Activated CD4-positive, alpha-beta memory T cell treated with anti-CD3 and anti-CD28 coated beads for 36 hours (primary cell): ENCODE results near the gene SS18. TPM values are rescaled to one million over a fixed set of nuclear protein-coding genes. Genes with fewer than 3 reads are reported as not detected.
"Not testable (repeated sequence)": the region's sequence is repeated elsewhere in the genome, so short reads cannot be mapped to it uniquely, and the experiment has no call there.

Experiments
- CTCF ChIA-PET: fragments of 350-600 bp; sonication (Branson Sonifier 250); formaldehyde crosslinking; loops from one replicate; lab custom pipeline; 2021; ENCODE audit warnings: antibody characterized with exemption, inconsistent platforms; lab: Charles Lee
- POLR2A ChIA-PET: fragments of 350-600 bp; sonication (Branson Sonifier 250); formaldehyde crosslinking; loops from one replicate; lab custom pipeline; 2021; ENCODE audit warnings: antibody characterized with exemption; lab: Charles Lee
- DNase-seq: peaks from one replicate; pipeline ENCODE4 v3.0.0-alpha.2; 2020
- H3K27ac Mint-ChIP-seq: one replicate; pipeline ENCODE4 v1.8.0; 2021; ENCODE audit warnings: mixed read lengths
- H3K27me3 Mint-ChIP-seq: one replicate; pipeline ENCODE4 v1.8.0; 2021; ENCODE audit warnings: mixed read lengths
- H3K36me3 Mint-ChIP-seq: one replicate; pipeline ENCODE4 v1.8.0; 2021; ENCODE audit warnings: mixed read lengths
- H3K4me1 Mint-ChIP-seq: one replicate; pipeline ENCODE4 v1.8.0; 2021; ENCODE audit warnings: low read depth, mixed read lengths
- H3K4me3 Mint-ChIP-seq: one replicate; pipeline ENCODE4 v1.8.0; 2021; ENCODE audit warnings: mild to moderate bottlenecking, mixed read lengths
- H3K9me3 Mint-ChIP-seq: one replicate; pipeline ENCODE4 v1.8.0; 2021; ENCODE audit warnings: mixed read lengths
- intact Hi-C: fragments of 100-400 bp; cut with micrococcal nuclease; formaldehyde crosslinking; loops from one replicate; pipeline ENCODE4 v1.15.1; 2023
- total RNA-seq, 2 experiments: library from RNA; stranded (reverse); gene quantifications; one replicate each; pipeline ENCODE4 v1.2.3, GENCODE V29; 2021

SS18 gene, protein sequence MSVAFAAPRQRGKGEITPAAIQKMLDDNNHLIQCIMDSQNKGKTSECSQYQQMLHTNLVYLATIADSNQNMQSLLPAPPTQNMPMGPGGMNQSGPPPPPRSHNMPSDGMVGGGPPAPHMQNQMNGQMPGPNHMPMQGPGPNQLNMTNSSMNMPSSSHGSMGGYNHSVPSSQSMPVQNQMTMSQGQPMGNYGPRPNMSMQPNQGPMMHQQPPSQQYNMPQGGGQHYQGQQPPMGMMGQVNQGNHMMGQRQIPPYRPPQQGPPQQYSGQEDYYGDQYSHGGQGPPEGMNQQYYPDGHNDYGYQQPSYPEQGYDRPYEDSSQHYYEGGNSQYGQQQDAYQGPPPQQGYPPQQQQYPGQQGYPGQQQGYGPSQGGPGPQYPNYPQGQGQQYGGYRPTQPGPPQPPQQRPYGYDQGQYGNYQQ
- total RNA-seq: 10 to 100 TPM; 49.1 to 51.5 TPM

DNA sequence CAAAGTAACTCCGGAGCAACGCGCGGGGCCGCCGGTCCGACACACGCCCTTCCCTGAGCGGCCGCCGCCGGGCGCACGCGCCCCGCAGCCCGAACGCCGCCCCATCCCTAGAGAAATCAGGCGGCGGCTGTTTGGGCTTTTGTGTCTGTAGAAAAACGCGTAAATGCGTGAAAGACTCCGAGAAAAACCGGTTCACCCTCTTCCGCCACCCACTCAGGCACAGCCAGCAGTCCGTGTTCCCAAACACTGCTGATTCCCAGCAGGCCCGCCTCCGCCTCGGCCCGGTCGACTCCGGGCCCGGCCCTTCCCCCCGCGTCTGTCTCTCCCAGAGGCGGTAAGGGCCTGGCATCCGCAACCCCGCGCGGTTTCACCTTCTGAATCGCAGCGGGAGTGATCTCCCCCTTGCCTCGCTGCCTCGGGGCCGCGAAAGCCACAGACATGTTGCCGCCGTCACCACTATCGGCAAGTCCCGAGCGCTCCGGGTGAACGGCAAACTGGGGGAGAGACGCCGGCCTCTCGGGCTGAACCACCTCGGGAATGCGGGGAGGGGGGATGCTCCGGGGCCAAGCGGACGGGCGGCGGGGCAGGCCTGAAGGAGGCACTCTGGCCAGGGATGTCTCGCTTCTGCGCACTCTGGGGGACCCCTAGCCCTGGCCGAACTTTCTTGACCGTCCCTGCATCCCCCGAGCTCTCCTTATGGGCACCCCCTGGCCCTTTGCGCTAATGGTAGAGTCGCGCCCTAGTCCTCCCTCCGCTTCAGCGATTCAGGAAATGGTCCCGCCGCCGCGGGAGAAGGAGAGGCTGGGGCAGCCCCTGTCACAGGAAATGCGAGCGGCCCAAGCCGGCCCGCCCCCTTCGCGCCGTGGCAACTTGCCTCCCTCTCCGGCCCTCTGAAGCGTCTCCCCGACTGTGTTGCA lies at the start of gene SS18:
Gene SS18 (minus strand): TSS at position 484 of the 917 bp plus-strand sequence. CDS start 44 bp downstream, at position 440.
- Mint-ChIP-seq H3K36me3 (peaks cover 13% of the 10 kb centered on the region), H3K4me3 (peak within 1 kb of the TSS; percentile 89), H3K27ac (peak within 1 kb of the TSS; percentile 93), H3K9me3 (no peaks in the 10 kb centered on the region), H3K4me1 (peaks cover 30% of the 10 kb centered on the region), H3K27me3 (no peaks in the 10 kb centered on the region)
- ChIA-PET POLR2A (interaction anchor here (0.5 kb wide), 1 partner anchor 11 kb away, joined by 3 read pairs; no protein-coding TSS in a partner anchor), CTCF (no interaction called here)
- intact Hi-C loops: loop anchor here (1.0 kb wide), 4 partner anchors 43 to 458 kb away; partner anchors contain the start of genes KCTD1, PSMA8 and TAF4B
- DNase-seq: peak; percentile 94

DNA sequence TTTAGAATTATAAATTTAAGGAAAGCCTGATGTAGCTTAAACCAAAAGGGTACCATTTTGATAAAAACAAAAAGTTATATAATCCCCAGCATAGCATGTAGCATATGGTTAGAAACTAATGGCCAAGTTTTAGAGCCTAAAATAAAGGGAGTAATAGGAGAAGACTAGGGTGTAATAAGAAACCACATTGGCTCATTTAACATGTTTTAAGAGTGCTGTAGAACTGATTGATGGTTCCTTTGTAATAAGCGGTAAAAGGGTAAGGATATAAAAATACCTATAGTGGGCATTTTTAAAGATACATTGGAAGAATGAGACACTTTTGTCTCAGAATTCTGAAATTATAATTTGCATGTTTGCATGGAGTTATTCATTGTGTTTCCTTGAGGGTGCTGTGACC lies 45.1 kb upstream of the SS18 start:
- no peak overlapping the region for H3K27ac Mint-ChIP-seq
- no peak for DNase-seq
- no peaks in the 10 kb centered on the region for H3K4me1 Mint-ChIP-seq
- no peak overlapping the region for H3K4me3 Mint-ChIP-seq
- H3K27me3 Mint-ChIP-seq: no peaks in the 10 kb centered on the region
- no peaks in the 10 kb centered on the region for H3K36me3 Mint-ChIP-seq
- ChIA-PET CTCF (interaction anchor here (0.7 kb wide), 1 partner anchor 11 kb away, joined by 4 read pairs; no protein-coding TSS in a partner anchor), POLR2A (no interaction called here)
- H3K9me3 Mint-ChIP-seq: no peaks in the 10 kb centered on the region
- intact Hi-C loops: no loop called here

DNA sequence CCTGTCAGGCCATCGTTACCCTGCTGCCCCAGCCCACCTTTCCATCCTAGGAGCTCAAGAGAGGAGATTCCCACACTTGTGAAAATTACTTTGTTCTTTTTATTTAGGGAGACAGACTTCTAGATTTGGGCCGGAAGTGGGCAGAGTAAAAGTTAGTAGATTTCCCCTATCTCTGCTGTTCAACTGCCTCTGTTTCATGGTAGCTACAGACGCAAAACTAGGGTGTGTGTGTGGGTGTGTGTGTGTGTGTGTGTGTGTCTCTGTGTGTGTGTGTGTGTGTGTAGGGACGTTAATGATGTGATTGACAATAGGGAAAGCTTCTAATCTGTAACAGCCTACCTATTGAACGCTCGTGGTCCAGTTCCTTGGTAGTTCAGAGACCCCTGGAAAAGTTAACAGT lies 43.7 kb upstream of the SS18 start:
- ChIA-PET CTCF (no interaction called here), POLR2A (interaction anchor here (0.6 kb wide), 1 partner anchor 576 kb away, joined by 3 read pairs; no protein-coding TSS in a partner anchor)
- DNase-seq: peak; percentile 10
- peaks cover 2% of the 10 kb centered on the region for H3K36me3 Mint-ChIP-seq
- no peaks in the 10 kb centered on the region for H3K27me3 Mint-ChIP-seq
- H3K4me1 Mint-ChIP-seq: no peaks in the 10 kb centered on the region
- H3K4me3 Mint-ChIP-seq: peak overlapping the region; percentile 70
- peak overlapping the region; percentile 78 for H3K27ac Mint-ChIP-seq
- intact Hi-C loops: no loop called here
- H3K9me3 Mint-ChIP-seq: no peaks in the 10 kb centered on the region

DNA sequence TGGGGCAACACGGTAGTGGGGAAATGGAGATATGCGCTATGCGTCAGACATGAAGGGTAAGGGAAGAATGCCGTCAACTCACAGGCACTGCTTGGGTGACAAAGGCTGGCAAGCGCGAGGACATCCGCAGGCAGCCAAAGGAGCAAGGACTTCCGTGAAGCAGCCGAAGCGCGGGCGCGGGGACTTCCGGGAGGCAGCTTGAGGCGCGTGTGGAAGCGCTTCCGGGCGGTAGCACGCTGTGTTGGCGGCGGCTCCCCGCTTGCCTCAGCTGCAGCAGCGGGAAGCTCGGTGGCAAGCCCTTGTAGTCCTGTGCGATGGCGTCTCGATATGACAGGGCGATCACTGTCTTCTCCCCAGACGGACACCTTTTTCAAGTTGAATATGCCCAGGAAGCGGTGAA lies 43.2 kb upstream of the SS18 start, which contains the start of gene PSMA8:
Gene PSMA8 (plus strand): TSS at position 218 of the 400 bp plus-strand sequence. CDS start 97 bp downstream, at position 315.
- intact Hi-C loops: loop anchor here (1.0 kb wide), 1 partner anchor 43 kb away; the partner anchor contains the start of gene SS18
- Mint-ChIP-seq H3K4me1 (no peaks in the 10 kb centered on the region), H3K36me3 (peaks cover 2% of the 10 kb centered on the region), H3K4me3 (peak within 1 kb of the TSS; percentile 70), H3K27ac (peak within 1 kb of the TSS; percentile 78), H3K9me3 (no peaks in the 10 kb centered on the region), H3K27me3 (no peaks in the 10 kb centered on the region)
- POLR2A ChIA-PET: no interaction called here
- CTCF ChIA-PET: no interaction called here
- peak; percentile 72 for DNase-seq

DNA sequence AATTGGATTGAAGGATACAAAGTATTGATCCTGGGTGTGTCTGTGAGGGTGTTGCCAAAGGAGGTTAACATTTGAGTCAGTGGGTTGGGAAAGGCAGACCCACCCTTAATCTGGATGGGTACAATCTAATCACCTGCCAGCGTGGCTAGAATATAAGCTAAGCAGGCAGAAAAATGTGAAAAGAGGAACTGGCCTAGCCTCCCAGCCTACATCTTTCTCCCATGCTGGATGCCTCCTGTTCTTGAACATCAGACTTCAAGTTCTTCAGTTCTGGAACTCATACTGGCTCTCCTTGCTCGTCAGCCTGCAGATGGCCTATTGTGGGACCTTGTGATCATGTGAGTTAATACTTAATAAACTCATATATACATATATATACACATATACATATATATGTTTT lies 37.8 kb upstream of the SS18 start:
- CTCF ChIA-PET, H3K27ac Mint-ChIP-seq, H3K9me3 Mint-ChIP-seq, H3K36me3 Mint-ChIP-seq, H3K4me3 Mint-ChIP-seq, DNase-seq, intact Hi-C loops, H3K4me1 Mint-ChIP-seq, H3K27me3 Mint-ChIP-seq, POLR2A ChIA-PET: not testable (repeated sequence)

DNA sequence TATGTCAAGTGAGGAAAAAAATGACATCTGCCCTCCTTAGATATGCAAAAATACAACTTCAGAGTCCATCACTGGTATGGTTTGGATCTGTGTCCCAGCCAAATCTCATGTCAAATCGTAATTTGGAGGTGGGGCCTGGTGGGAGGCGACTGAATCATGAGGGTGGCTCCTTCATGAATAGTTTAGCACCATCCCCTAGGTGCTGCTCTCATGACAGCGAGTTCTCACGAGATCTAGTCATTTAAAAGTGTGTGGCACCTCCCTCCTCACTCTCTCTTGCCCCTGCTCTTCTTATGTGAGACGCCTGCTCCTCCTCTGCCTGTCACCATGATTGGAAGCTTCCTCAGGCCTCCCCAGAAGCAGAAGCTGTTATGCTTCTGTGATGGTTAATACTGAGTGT lies 37.4 kb upstream of the SS18 start:
- intact Hi-C loops: no loop called here
- no peak overlapping the region for H3K27ac Mint-ChIP-seq
- peaks cover 2% of the 10 kb centered on the region for H3K36me3 Mint-ChIP-seq
- POLR2A ChIA-PET: no interaction called here
- H3K4me1 Mint-ChIP-seq: no peaks in the 10 kb centered on the region
- no peak overlapping the region for H3K4me3 Mint-ChIP-seq
- no peaks in the 10 kb centered on the region for H3K27me3 Mint-ChIP-seq
- no peak for DNase-seq
- CTCF ChIA-PET: no interaction called here
- H3K9me3 Mint-ChIP-seq: peaks cover 7% of the 10 kb centered on the region

DNA sequence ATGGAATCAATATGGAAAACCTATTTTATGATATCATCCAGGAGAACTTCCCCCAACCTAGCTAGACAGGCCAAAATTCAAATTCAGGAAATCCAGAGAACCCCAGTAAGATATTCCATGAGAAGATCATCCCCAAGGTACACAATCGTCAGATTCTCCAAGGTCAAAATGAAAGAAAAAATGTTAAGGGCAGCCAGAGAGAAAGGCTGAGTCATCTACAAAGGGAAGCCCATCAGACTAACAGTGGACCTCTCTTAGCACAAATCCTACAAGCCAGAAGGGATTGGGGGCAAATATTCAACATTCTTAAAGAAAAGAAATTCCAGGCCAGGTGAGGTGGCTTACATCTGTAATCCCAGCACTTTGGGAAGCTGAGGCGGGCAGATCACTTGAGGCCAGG lies 31.6 kb upstream of the SS18 start:
- H3K36me3 Mint-ChIP-seq, H3K27me3 Mint-ChIP-seq, H3K4me3 Mint-ChIP-seq, CTCF ChIA-PET, H3K27ac Mint-ChIP-seq, H3K4me1 Mint-ChIP-seq, H3K9me3 Mint-ChIP-seq, POLR2A ChIA-PET, DNase-seq, intact Hi-C loops: not testable (repeated sequence)

DNA sequence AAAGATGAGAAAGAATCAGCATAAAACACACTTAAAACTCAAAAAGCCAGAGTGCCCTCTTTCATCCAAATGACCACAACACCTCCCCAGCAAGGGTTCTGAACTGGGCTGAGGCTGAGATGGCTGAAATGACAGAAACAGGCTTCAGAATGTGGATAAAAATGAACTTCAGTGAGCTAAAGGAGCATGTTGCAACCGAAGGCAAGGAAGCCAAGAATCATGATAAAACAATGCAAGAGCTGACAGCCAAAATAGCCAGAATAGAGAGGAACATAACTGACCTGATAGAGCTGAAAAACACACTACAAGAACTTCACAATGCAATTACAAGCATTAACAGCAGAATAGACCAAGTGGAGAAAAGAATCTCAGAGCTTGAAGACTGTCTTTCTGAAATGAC lies 31.1 kb upstream of the SS18 start:
- Mint-ChIP-seq H3K27me3 (peaks cover 6% of the 10 kb centered on the region), H3K4me3 (no peak overlapping the region), H3K27ac (no peak overlapping the region), H3K9me3 (peaks cover 9% of the 10 kb centered on the region), H3K36me3 (no peaks in the 10 kb centered on the region), H3K4me1 (no peaks in the 10 kb centered on the region)
- no peak for DNase-seq
- CTCF ChIA-PET: no interaction called here
- intact Hi-C loops: no loop called here
- POLR2A ChIA-PET: no interaction called here

DNA sequence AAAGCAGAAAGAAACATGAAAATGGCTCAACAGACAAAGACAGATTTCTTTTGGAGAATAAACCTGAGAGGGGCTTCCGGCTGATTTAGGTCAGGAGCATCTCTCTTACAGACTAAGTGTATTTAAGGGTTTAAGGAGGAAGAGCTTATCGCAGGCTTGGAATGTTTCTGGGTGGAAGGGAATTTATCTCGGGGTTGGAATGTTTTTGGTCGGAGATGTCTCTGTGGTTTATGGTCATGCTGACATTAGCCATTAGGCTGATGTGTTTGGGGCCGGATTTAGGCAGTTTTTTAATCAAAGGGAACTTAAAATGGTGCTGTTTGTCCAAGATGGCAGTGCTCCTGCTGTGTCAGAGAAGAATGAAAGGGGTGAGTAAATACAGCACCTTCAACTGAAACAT lies 28.8 kb upstream of the SS18 start:
- CTCF ChIA-PET: no interaction called here
- Mint-ChIP-seq H3K4me3 (no peak overlapping the region), H3K27ac (no peak overlapping the region), H3K4me1 (no peaks in the 10 kb centered on the region), H3K36me3 (no peaks in the 10 kb centered on the region), H3K9me3 (peaks cover 9% of the 10 kb centered on the region), H3K27me3 (peaks cover 6% of the 10 kb centered on the region)
- intact Hi-C loops: no loop called here
- no peak for DNase-seq
- POLR2A ChIA-PET: no interaction called here

DNA sequence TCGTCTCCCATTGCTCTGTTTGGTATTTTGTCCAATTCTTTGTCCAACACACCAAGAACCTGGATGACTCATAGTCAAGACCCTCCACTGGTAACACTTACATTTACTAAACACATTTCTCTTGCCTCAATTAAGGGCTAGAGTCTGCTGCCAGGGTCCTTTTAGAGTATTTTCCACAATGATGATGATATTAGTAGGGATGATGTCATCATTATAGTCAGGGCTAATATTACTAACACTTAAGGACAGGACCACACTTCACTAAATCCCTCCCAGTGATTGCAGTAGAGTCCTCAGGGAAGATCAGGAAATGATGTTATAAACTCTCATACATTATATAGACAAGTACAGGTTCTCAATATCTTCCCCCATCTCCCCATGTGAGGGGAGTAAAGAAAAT lies 13.6 kb upstream of the SS18 start:
- Mint-ChIP-seq H3K36me3 (no peaks in the 10 kb centered on the region), H3K9me3 (no peaks in the 10 kb centered on the region), H3K4me1 (no peaks in the 10 kb centered on the region), H3K27me3 (no peaks in the 10 kb centered on the region), H3K27ac (no peak overlapping the region), H3K4me3 (no peak overlapping the region)
- intact Hi-C loops: loop anchor here (10.0 kb wide), 1 partner anchor 231 kb away; no protein-coding TSS in a partner anchor
- CTCF ChIA-PET: no interaction called here
- no peak for DNase-seq
- POLR2A ChIA-PET: no interaction called here

DNA sequence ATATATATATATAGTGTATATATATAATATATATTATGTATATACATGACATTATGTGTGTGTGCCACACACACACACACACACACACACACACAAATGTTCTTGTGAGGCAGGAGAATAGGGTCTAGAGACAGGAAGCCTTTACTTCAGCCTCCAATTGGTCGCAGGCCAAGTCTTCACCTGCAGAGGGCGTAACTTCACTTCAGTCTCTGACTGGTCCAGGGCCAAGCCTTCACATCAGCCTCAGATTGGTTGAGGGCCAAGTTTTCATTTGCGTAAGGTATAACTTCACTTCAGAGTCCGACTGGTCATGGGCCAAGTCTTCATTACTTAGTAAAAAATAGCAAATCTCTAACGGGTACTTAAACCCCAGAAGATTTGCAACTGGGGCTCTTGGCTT lies 13.2 kb upstream of the SS18 start:
- H3K9me3 Mint-ChIP-seq: no peaks in the 10 kb centered on the region
- ChIA-PET POLR2A (no interaction called here), CTCF (interaction anchor here (0.7 kb wide), 1 partner anchor 271 kb away, joined by 5 read pairs; no protein-coding TSS in a partner anchor)
- H3K36me3 Mint-ChIP-seq: no peaks in the 10 kb centered on the region
- peak; percentile 66 for DNase-seq
- intact Hi-C loops: loop anchor here (10.0 kb wide), 1 partner anchor 231 kb away; no protein-coding TSS in a partner anchor
- H3K4me1 Mint-ChIP-seq: no peaks in the 10 kb centered on the region
- no peaks in the 10 kb centered on the region for H3K27me3 Mint-ChIP-seq
- H3K27ac Mint-ChIP-seq: no peak overlapping the region
- H3K4me3 Mint-ChIP-seq: no peak overlapping the region

DNA sequence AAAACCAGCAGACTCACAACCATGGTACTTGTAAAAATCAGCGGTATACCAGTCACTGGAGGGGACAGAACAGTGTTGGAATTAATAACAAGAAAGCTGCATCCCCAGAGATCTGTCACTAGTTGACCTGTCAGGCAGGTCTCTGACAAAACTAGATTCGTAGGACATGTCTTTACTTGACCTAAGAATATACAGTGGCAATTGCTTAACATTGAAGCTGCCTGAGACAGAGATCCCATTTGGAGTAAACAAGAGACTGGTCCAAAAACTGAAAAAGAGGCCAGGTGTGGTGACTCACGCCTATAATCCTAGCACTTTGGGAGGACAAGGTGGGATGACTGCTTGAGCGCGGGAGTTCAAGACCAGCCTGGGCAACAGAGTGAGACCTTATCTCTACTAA lies 7.2 kb upstream of the SS18 start:
- Mint-ChIP-seq H3K9me3 (peaks cover 2% of the 10 kb centered on the region), H3K27ac (no peak overlapping the region), H3K36me3 (no peaks in the 10 kb centered on the region), H3K4me1 (no peaks in the 10 kb centered on the region), H3K4me3 (no peak overlapping the region), H3K27me3 (no peaks in the 10 kb centered on the region)
- POLR2A ChIA-PET: no interaction called here
- DNase-seq: no peak
- CTCF ChIA-PET: no interaction called here
- intact Hi-C loops: no loop called here
